ENCODE measurements around the gene MPV17. TPM values are rescaled to one million over a fixed set of nuclear protein-coding genes. Genes with fewer than 3 reads are reported as not detected.

Gene MPV17
- total and polyA plus RNA-seq, 9 of the 15 experiments (the other 6 are each of a cell fraction or from before 2014, with no cell fraction given): 54.7 to 140 (median 70.2) TPM

GRCh38 chr2:27320958-27321543, 1.8 kb downstream of the MPV17 start (continued):
- TF ChIP-seq ZFPM2 (CRISPR knock-in tag; IDR thresholded peaks at IDR 0.05) (no peak), MEF2D (tag; conservative IDR thresholded peaks at IDR 0.05; ENCODE audit: low read depth) (no peak), PPARD (CRISPR knock-in tag; IDR thresholded peaks at IDR 0.05) (no peak), ZNF24 (IDR thresholded peaks at IDR 0.05) (no peak), PML (IDR thresholded peaks at IDR 0.05; ENCODE audit: low read length) (no peak), TCF15 (CRISPR knock-in tag; IDR thresholded peaks at IDR 0.05) (no peak), SRSF7 (optimal IDR thresholded peaks at IDR 0.05; ENCODE audit: low read depth, low read length) (no peak), ARHGAP35 (IDR thresholded peaks at IDR 0.05; ENCODE audit: partially characterized antibody) (no peak), ADNP (tag; IDR thresholded peaks at IDR 0.05) (no peak), SNRNP70 (optimal IDR thresholded peaks at IDR 0.05; ENCODE audit: low read depth, low read length) (no peak), ZNF431 (CRISPR knock-in tag; IDR thresholded peaks at IDR 0.05) (no peak), BCL6 (CRISPR knock-in tag; IDR thresholded peaks at IDR 0.05) (no peak), ZFP30 (CRISPR knock-in tag; IDR thresholded peaks at IDR 0.05; ENCODE audit: borderline replicate concordance) (no peak), RBM34 (IDR thresholded peaks at IDR 0.05; ENCODE audit: borderline replicate concordance, insufficient read depth, low read length) (no peak), HMBOX1 (IDR thresholded peaks at IDR 0.05) (no peak), IFI16 (CRISPR knock-in tag; IDR thresholded peaks at IDR 0.05) (no peak), HNRNPH1 (optimal IDR thresholded peaks at IDR 0.05; ENCODE audit: low read depth, low read length) (no peak), GTF3C2 (IDR thresholded peaks at IDR 0.05; ENCODE audit: borderline replicate concordance, extremely low read depth, insufficient read length) (no peak), MAFG (tag; conservative IDR thresholded peaks at IDR 0.05) (no peak), GATAD2B (IDR thresholded peaks at IDR 0.05; ENCODE audit: borderline replicate concordance) (no peak), ZNF316 (IDR thresholded peaks at IDR 0.05) (no peak), DMBX1 (CRISPR knock-in tag; IDR thresholded peaks at IDR 0.05; ENCODE audit: borderline replicate concordance) (no peak), ZNF232 (CRISPR knock-in tag; IDR thresholded peaks at IDR 0.05) (no peak), OTX1 (CRISPR knock-in tag; IDR thresholded peaks at IDR 0.05) (no peak), ETV1 (tag; conservative IDR thresholded peaks at IDR 0.05; ENCODE audit: low read depth) (no peak), TOE1 (IDR thresholded peaks at IDR 0.05; ENCODE audit: borderline replicate concordance) (no peak; the same call in 1 of the 2 replicates), TOE1 (CRISPR knock-in tag; IDR thresholded peaks at IDR 0.05; ENCODE audit: borderline replicate concordance, low read depth) (no peak), TBP (optimal IDR thresholded peaks at IDR 0.05; ENCODE audit: low read depth, low read length) (no peak), BACH1 (tag; IDR thresholded peaks at IDR 0.05) (no peak)

Data from K562 (cell line).